GM18868 (cell line): ENCODE measurements around the gene EEF1AKMT4.

Experiments
- ATAC-seq: cut with Tn5 transposase; IDR thresholded peaks from one replicate; pipeline ENCODE4 v1.9.1; 2021; ENCODE audit warnings: mild to moderate bottlenecking, moderate library complexity; ENCODE audit not compliant: unreplicated experiment

EEF1AKMT4 gene

GRCh38 chr3:184235381-184236032 lies 14.0 kb upstream of the EEF1AKMT4 start:
- no peak for ATAC-seq

DNA sequence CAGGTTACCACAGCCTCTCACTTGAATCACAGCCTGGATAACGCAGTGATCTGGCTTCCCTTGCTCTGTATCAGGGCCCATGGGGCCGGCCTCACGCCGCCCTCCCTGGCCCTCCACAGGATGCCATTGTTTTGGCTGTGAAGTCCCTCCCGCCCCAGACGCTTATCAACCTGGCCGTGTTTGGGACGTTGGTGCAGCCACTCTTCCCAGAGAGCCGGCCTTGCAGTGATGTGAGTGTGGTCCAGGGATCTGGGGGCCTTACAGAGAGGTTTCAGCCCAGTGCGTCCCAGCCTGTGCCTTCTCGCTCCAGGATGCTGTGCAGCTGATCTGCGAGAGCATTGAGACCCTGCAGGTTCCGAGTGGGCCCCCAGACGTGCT lies 13.4 kb upstream of the EEF1AKMT4 start:
- ATAC-seq = no peak

DNA sequence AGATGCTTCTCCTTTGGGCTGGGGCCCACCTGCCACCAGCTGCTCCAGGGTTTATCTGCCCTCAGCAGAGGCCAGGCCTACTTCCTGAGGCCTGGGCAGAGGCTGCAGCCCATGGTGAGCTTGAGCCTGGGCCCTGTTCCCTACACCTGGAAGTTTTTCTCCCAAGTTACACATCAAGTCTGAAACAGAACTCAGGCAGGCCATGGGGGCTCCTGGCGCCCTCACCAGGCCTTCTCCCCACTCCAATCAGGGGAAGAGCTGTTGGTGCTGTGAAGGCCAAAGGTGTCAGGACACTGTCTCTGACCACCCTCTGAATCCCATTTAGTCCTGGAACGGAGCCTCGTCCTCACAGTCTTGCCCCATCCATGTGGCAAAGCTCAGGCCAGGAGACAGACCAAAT lies 12.8 kb upstream of the EEF1AKMT4 start:
- ATAC-seq = no peak

DNA sequence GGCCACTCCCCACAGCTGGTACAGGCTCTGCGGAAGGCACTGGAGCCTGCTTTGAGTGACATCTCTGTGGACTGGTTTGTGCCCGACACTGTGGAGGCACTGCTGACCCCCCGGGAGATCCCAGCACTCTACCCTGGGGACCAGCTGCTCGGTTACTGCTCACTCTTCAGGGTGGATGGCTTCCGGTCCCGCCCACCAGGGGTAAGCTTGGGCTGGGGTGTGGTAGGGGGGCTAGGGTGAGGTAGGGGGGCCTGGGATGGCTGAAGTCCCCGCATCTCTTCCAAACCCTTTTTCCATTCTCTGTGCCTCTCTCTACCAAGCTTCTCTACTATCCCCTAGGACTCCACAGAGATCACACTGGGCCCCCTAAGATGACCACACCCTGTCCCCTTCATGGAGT lies 12.3 kb upstream of the EEF1AKMT4 start:
- ATAC-seq = no peak

DNA sequence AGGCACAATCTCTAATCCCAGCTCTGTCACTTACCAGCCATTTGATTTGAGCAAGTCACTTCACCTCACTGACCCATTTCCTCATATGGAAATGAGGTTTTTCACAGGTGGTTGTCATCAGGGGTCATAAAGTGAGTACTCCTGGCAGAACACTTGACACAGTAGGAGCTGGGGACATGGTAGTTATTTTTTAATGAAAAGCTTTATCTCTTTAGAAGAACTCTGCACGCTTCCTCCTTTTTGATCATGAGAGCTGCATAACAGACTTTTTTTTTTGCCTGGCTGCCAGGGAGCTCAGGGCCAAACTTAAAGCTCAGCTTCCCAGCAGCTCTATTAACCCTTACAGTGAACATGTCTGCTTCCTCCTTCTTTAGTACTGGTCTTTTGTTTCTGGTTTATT lies 11.7 kb upstream of the EEF1AKMT4 start:
- no peak for ATAC-seq

- ATAC-seq = no peak
These were observed 11.1 kb upstream of the EEF1AKMT4 start for GRCh38 chr3:184238246-184238818.

- ATAC-seq = no peak
These were observed 10.3 kb upstream of the EEF1AKMT4 start for GRCh38 chr3:184239221-184239620.

GRCh38 chr3:184239708-184240107 lies 9.8 kb upstream of the EEF1AKMT4 start:
- no peak for ATAC-seq

DNA sequence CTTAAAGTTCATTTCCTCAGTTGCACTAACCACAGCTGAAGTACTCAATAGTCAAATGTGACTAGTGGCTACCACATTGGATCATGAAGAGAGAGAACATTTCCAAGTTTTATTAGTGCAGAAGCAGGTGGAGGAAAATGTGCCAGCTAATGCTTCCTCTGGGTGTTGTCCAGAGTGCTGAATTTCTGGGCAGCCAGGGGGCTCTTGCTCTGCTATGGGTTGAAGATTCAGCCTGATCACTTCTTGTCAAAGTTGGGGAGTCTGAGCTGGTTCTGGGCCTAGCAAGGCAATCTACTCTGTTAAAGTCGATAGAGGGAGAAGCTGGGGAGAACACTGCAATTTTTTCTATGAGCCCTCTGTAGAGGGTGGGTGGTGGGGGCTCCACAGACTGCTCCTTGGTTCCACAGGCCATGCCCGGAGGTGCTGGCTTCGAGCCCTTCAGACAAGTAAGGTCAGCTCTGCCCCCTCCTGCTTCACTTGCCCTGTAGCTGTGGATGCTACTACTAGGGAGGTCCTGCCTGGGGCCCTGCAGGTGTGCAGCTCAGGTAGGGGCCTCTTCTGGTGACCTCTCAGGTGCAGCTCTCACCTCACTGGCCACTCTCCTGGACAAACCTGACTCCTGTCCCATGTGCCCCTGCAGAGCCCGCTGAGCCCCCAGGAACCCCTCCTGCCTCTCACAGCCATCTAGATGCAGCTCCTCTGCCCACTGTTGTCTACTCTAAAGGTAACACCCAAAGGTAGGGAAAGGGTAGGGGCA lies 8.9 kb upstream of the EEF1AKMT4 start:
- ATAC-seq = no peak

DNA sequence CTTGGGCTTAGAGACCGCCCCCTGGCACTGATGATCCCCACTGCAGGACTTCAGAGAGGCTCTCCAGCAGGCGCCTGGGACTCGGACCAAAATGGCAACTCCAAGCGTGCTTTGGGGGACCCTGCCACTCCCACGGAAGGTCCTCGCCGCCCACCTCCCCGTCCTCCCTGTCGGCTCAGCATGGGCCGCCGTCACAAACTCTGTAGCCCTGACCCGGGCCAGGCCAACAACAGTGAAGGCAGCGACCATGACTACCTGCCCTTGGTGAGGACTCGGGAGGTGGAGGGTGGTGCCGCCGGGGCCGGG lies 8.4 kb upstream of the EEF1AKMT4 start:
- no peak for ATAC-seq

- ATAC-seq = no peak
These were observed 7.8 kb upstream of the EEF1AKMT4 start for GRCh38 chr3:184241447-184242296.

- no peak for ATAC-seq
These were observed 7.2 kb upstream of the EEF1AKMT4 start for GRCh38 chr3:184242297-184242685.

- no peak for ATAC-seq
These were observed 739 bp upstream of the EEF1AKMT4 start, which contains the start of gene ALG3 for GRCh38 chr3:184248454-184249411. Gene ALG3, minus strand, starts transcription at chr3:184248962. Its CDS starts 22 bp downstream, at chr3:184248940.

GRCh38 chr3:184250167-184250828 lies 826 bp downstream of the EEF1AKMT4 start:
- ATAC-seq = peak; percentile 76

DNA sequence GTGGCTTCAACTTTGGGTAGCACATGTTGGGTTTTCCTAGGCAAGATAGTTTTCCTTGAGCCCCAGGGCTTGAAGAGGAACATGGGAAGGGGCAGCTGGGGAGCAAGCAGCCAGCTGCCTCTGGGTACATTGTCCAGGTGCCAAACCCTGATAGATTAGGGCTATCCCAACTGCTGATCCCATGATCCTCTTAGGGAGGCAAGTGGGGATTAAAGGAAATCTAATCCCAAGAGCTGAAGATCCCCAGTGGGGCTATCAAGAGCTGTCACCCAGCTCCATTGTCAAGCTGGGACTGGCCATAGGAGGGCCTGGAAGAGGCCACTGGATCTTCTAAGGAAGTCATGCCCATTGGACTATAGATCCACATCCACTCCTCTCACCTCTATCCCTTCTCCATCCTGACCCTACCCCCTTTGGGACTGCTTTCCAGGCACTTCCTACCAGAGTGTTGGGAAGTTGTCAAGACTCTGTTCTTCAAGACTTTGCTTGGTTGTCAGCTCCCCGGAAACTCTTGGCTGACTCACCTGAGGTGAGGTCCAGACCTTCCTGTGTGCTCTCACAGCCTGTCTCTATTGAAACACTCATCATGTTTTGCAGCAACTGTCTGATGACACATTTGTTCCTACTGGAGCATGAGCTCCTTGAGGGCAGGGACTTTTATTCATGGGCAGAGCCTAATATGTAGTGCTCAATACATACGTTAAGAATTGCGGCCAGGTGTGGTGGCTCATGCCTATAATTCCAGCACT lies 6.0 kb downstream of the EEF1AKMT4 start:
- ATAC-seq = no peak

DNA sequence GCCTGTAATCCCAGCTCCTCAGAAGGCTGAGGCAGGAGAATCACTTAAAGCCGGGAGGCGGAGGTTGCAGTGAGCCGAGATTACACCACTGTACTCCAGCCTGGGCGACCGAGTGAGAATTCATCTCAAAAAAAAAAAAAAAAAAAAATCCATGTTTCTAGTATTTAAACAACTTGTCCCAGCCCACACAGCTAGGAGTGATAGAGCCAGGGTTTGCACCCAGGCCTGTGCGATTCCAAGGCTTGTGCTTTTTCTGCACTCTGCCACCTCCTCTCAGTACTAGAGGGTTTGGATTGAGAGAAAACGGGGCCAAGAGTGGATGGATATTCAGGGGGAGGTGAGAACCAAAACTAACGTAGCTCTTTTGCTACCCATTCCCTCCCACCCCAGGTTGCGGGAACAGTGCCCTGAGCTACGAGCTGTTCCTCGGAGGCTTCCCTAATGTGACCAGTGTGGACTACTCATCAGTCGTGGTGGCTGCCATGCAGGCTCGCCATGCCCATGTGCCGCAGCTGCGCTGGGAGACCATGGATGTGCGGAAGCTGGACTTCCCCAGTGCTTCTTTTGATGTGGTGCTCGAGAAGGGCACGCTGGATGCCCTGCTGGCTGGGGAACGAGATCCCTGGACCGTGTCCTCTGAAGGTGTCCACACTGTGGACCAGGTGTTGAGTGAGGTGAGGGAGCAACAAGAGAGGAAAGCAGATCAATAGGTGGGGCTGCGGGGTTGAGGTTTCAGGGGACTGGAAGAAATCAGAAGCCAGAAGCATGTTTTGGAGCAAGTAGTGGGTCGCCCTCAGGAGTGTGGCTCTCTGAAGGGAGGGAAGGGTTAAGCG lies 7.8 kb downstream of the EEF1AKMT4 start:
- ATAC-seq = no peak

DNA sequence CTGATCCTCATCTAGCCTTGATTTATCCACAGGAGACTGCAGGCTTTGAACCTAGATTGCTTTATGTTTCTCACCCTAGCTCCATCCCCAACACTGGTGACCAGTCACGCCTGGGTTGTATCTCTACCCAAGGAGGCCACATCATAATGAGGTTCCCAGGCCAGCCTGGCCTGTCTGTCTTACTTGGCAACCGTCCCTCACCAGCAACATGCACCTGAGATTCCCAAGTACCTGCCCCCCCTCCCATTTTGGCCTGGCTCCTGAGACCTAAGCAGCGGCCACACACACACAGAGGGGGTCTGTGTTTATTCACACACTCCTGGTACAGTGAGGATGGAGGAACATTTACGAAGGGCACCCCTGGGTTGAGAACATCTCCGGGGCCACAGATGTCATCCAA lies 9.5 kb downstream of the EEF1AKMT4 start:
- no peak for ATAC-seq

DNA sequence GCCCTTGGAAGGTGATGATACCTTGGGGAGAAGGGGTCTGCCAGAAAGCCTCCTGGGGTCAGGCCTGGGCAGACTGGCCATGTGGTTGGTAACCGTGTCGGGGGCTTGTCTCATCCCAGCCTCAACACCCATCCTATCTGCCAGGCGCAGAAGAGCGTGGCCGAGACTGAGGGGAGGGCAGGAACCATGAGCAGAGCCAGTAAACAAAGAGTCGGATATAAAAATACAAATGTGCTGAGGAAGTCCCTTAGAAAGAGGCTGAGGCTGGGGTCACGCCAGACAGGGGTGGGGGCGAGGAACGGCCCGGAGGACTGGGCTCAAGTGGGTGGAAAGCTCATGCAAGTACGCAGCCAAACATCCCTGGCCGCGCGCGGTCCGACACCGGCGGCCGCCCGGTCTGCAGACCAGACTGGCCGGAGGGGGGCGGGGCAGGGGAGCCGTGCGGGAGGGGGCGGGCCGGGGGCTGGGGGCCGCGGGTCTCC lies 10.0 kb downstream of the EEF1AKMT4 start:
- ATAC-seq = no peak
